Fibroblast of the conjunctiva (primary cell): ENCODE data around the gene PCDHB9.
"Not testable (repeated sequence)": the region's sequence is repeated elsewhere in the genome, so short reads cannot be mapped to it uniquely, and the experiment has no call there.

Experiments
- DNase-seq: peaks from one replicate; pipeline ENCODE4 v3.0.0-alpha.2; 2010; ENCODE audit warnings: low read depth

PCDHB9 gene

GRCh38 chr5:141186897-141187512 is at the start of gene PCDHB9:
PCDHB9 (plus strand) TSS chr5:141187161; CDS start chr5:141187319, 158 bp downstream.
- DNase-seq = no peak

GRCh38 chr5:141137346-141137745 is 49.6 kb upstream of the PCDHB9 start:
- not testable (repeated sequence) for DNase-seq

- no peak for DNase-seq
Measured at GRCh38 chr5:141149812-141150211, 37.1 kb upstream of the PCDHB9 start, which contains the start of gene PCDHB6. PCDHB6 (plus strand) TSS chr5:141150057; CDS start chr5:141150258, 201 bp downstream.

GRCh38 chr5:141150224-141150992 is 36.6 kb upstream of the PCDHB9 start:
- no peak for DNase-seq

GRCh38 chr5:141150993-141151325 is 36.0 kb upstream of the PCDHB9 start:
- no peak for DNase-seq

- DNase-seq = not testable (repeated sequence)
Measured at GRCh38 chr5:141151632-141152031, 35.3 kb upstream of the PCDHB9 start.

GRCh38 chr5:141152096-141152495 is 34.9 kb upstream of the PCDHB9 start:
- DNase-seq = not testable (repeated sequence)

- no peak for DNase-seq
Measured at GRCh38 chr5:141155540-141156374, 31.2 kb upstream of the PCDHB9 start.

- not testable (repeated sequence) for DNase-seq
Measured at GRCh38 chr5:141157356-141157755, 29.6 kb upstream of the PCDHB9 start.

GRCh38 chr5:141157901-141158300 is 29.1 kb upstream of the PCDHB9 start:
- not testable (repeated sequence) for DNase-seq

GRCh38 chr5:141172381-141173204 is 14.4 kb upstream of the PCDHB9 start, which contains the start of gene PCDHB7:
PCDHB7 (plus strand) TSS chr5:141172644; CDS start chr5:141172836, 192 bp downstream.
- DNase-seq = no peak

- DNase-seq = not testable (repeated sequence)
Measured at GRCh38 chr5:141174291-141175104, 12.5 kb upstream of the PCDHB9 start.

- DNase-seq = no peak
Measured at GRCh38 chr5:141175933-141176332, 11.0 kb upstream of the PCDHB9 start.

- not testable (repeated sequence) for DNase-seq
Measured at GRCh38 chr5:141177577-141178191, 9.3 kb upstream of the PCDHB9 start, which contains the start of gene PCDHB8. PCDHB8 (plus strand) TSS chr5:141177790; CDS start chr5:141178035, 245 bp downstream.

GRCh38 chr5:141179371-141179770 is 7.6 kb upstream of the PCDHB9 start:
- not testable (repeated sequence) for DNase-seq

- not testable (repeated sequence) for DNase-seq
Measured at GRCh38 chr5:141179876-141180275, 7.1 kb upstream of the PCDHB9 start.

- DNase-seq = no peak
Measured at GRCh38 chr5:141180313-141180712, 6.6 kb upstream of the PCDHB9 start.

GRCh38 chr5:141182248-141182647 is 4.7 kb upstream of the PCDHB9 start, which contains the start of gene PCDHB16:
PCDHB16 (plus strand) TSS chr5:141182387; CDS start chr5:141182560, 173 bp downstream.
- DNase-seq = no peak

- not testable (repeated sequence) for DNase-seq
Measured at GRCh38 chr5:141184117-141184855, 2.7 kb upstream of the PCDHB9 start.
